Endothelial cell of umbilical vein (primary cell): ENCODE results near the gene MOB3B. TPM values are rescaled to one million over a fixed set of nuclear protein-coding genes. Genes with fewer than 3 reads are reported as not detected.

ENCODE experiments used
- BruUV-seq: library from RNA; stranded (reverse); fragments of 400-500 nt; replicated peaks from 2 replicates; lab custom pipeline; 2021; lab: Mats Ljungman, UMichigan
- CTCF ChIA-PET: fragments of 300-600, 350-600 bp; sonication (Branson Sonifier 250); formaldehyde crosslinking; loops from one replicate; lab custom pipeline; 2021; ENCODE audit warnings: antibody characterized with exemption, inconsistent platforms; lab: Charles Lee
- POLR2A ChIA-PET: fragments of 300-600, 350-600 bp; sonication (Branson Sonifier 250); formaldehyde crosslinking; loops from one replicate; lab custom pipeline; 2021; ENCODE audit warnings: antibody characterized with exemption, inconsistent platforms; lab: Charles Lee
- DNase-seq: peaks from one replicate; pipeline ENCODE4 v3.0.0-alpha.2; 2011; ENCODE audit warnings: low read depth, low spot score
- FAIRE-seq: peaks from 2 replicates; lab custom pipeline; 2011; peaks lifted over from hg19 to GRCh38; lab: Jason Lieb, UNC
- H2AFZ ChIP-seq: 2 replicates; pipeline ENCODE4 v1.6.0; 2012; ENCODE audit warnings: low read depth, low read length, control low read depth, inconsistent platforms
- H3K27ac ChIP-seq: 2 replicates; pipeline ENCODE4 v1.5.1; 2011; ENCODE audit warnings: low read depth, mild to moderate bottlenecking, control low read depth, low read length, moderate library complexity; ENCODE audit not compliant: insufficient read depth
- H3K27me3 ChIP-seq, 2 experiments: 2 replicates each; pipeline versions ENCODE4 v1.6.0 to v1.6.1; 2011; ENCODE audit warnings: low read length in 2 of 2, mixed read lengths in 1 of 2; ENCODE audit not compliant: control insufficient read depth in 2 of 2, insufficient read depth in 2 of 2
- H3K36me3 ChIP-seq, 2 experiments: 2 replicates in 1 of 2; 3 replicates in 1 of 2; pipeline ENCODE4 v1.5.1; 2011; ENCODE audit warnings: low read length in 2 of 2, mild to moderate bottlenecking in 1 of 2, moderate library complexity in 1 of 2; ENCODE audit not compliant: control insufficient read depth in 2 of 2, insufficient read depth in 2 of 2; ENCODE audit errors: extremely low read depth in 1 of 2
- H3K4me1 ChIP-seq: 3 replicates; pipeline ENCODE4 v1.5.1; 2011; ENCODE audit warnings: mild to moderate bottlenecking, low read length; ENCODE audit not compliant: control insufficient read depth, insufficient read depth; ENCODE audit errors: extremely low read depth
- H3K4me2 ChIP-seq: 2 replicates; pipeline ENCODE4 v1.6.1; 2011; ENCODE audit warnings: low read length, control low read depth, mixed read lengths; ENCODE audit not compliant: insufficient read depth
- H3K4me3 ChIP-seq, 3 experiments: fragments of 200-600 bp in 1 of 3; sonication (generic), shearing (Covaris generic) in 1 of 3; replicated peaks in 1 of 3; 2 replicates each; pipeline ENCODE4 v1.5.1; 2011 to 2016; ENCODE audit warnings: control low read depth in 3 of 3, low read length in 3 of 3, mild to moderate bottlenecking in 2 of 3, inconsistent platforms in 1 of 3, low read depth in 1 of 3, moderate library complexity in 1 of 3; ENCODE audit not compliant: insufficient read depth in 1 of 3
- H3K79me2 ChIP-seq: 2 replicates; pipeline ENCODE4 v1.6.0; 2012; ENCODE audit warnings: low read length, inconsistent platforms; ENCODE audit not compliant: control insufficient read depth, insufficient read depth
- H3K9ac ChIP-seq: replicated peaks from 2 replicates; pipeline ENCODE3; 2011; ENCODE audit warnings: low read length, control low read depth; ENCODE audit not compliant: insufficient read depth; ENCODE audit errors: extremely low read depth
- H3K9me1 ChIP-seq: replicated peaks from 3 replicates; pipeline ENCODE4 v1.6.0; 2011; ENCODE audit warnings: mild to moderate bottlenecking, low read length; ENCODE audit not compliant: control insufficient read depth, insufficient read depth; ENCODE audit errors: extremely low read depth
- H3K9me3 ChIP-seq: replicated peaks from 2 replicates; pipeline ENCODE4 v1.5.1; 2012; ENCODE audit warnings: low read length, inconsistent platforms; ENCODE audit not compliant: control insufficient read depth, insufficient read depth
- H4K20me1 ChIP-seq: replicated peaks from 2 replicates; pipeline ENCODE3; 2011; ENCODE audit warnings: mild to moderate bottlenecking, low read length; ENCODE audit not compliant: control insufficient read depth, insufficient read depth; ENCODE audit errors: extremely low read depth
- CTCF ChIP-seq, 2 donors: IDR thresholded peaks; 1 replicate in 1 of 2; 2 replicates in 1 of 2; pipeline ENCODE4 v1.5.1; 2011; ENCODE audit warnings: low read length in 2 of 2, mild to moderate bottlenecking in 2 of 2, moderate library complexity in 2 of 2, control low read depth in 1 of 2, inconsistent platforms in 1 of 2, low read depth in 1 of 2; ENCODE audit not compliant: insufficient read depth in 1 of 2; ENCODE audit errors: extremely low read depth in 1 of 2
- EZH2 ChIP-seq: IDR thresholded peaks from 2 replicates; pipeline ENCODE4 v1.6.1; 2012; ENCODE audit warnings: borderline replicate concordance, low read depth, mild to moderate bottlenecking, moderate library complexity, low read length, inconsistent platforms; ENCODE audit not compliant: severe bottlenecking
- FOS ChIP-seq: IDR thresholded peaks from 2 replicates; pipeline ENCODE4 v1.6.1; 2011; ENCODE audit warnings: mild to moderate bottlenecking, low read length, moderate library complexity, borderline replicate concordance; ENCODE audit not compliant: insufficient read depth
- GATA2 ChIP-seq: IDR thresholded peaks from 2 replicates; pipeline ENCODE4 v1.7.0; 2011; ENCODE audit warnings: low read depth, mild to moderate bottlenecking, moderate library complexity, mixed read lengths, low read length; ENCODE audit not compliant: insufficient read length, insufficient read depth
- JUN ChIP-seq: IDR thresholded peaks from 2 replicates; pipeline ENCODE4 v1.6.1; 2011; ENCODE audit warnings: borderline replicate concordance, low read depth; ENCODE audit not compliant: insufficient read length, insufficient read depth
- MAX ChIP-seq: IDR thresholded peaks from 2 replicates; pipeline ENCODE4 v1.6.1; 2011; ENCODE audit not compliant: insufficient read depth, insufficient read length
- MYC ChIP-seq: IDR thresholded peaks from one replicate; pipeline ENCODE4 v1.6.1; 2011; ENCODE audit warnings: mild to moderate bottlenecking, low read depth, low read length
- POLR2A ChIP-seq: IDR thresholded peaks from 2 replicates; pipeline ENCODE4 v1.6.1; 2012; ENCODE audit warnings: low read depth, mild to moderate bottlenecking, control low read depth, low read length
- POLR2AphosphoS5 ChIP-seq: IDR thresholded peaks from 2 replicates; pipeline ENCODE4 v1.6.1; 2012; ENCODE audit warnings: low read depth, mild to moderate bottlenecking, control low read depth, low read length, moderate library complexity; ENCODE audit not compliant: insufficient read depth
- dilution Hi-C: fragments of 300-500 bp; cut with MboI; formaldehyde crosslinking; loops from one replicate; pipeline ENCODE4 v1.15.0; 2019; ENCODE audit warnings: low sequenced_read_pairs; ENCODE audit not compliant: extremely low pct_ligation_motif_present
- intact Hi-C: fragments of 100-400 bp; cut with micrococcal nuclease; formaldehyde crosslinking; loops from one replicate; pipeline ENCODE4 v1.10.0; 2022
- polyA plus RNA-seq, 4 experiments: library from polyadenylated mRNA; depleted of rRNA in 3 of 4; stranded (reverse) in 3 of 4; unstranded in 1 of 4; fragments of >200 nt; gene quantifications; 2 replicates each; pipeline versions ENCODE4 v1.2.1 to v1.2.3, GENCODE V29; 2011 to 2012; ENCODE audit warnings: missing spikeins in 1 of 4
- total RNA-seq: library from RNA; stranded (reverse); gene quantifications from 2 replicates; pipeline ENCODE4 v1.2.3, GENCODE V29; 2021

MOB3B gene
- total and polyA plus RNA-seq, 2 donors (not counting 3 experiments of a cell fraction or from before 2014, with no cell fraction given): 0.03 TPM; not detected in 1

GRCh38 chr9:27485158-27485557 lies 44.5 kb downstream of the MOB3B start:
- intact Hi-C loops (no loop called here), dilution Hi-C loops (no loop called here)
- Histone ChIP-seq H3K4me1 (no peaks in the 10 kb centered on the region), H3K9me1 (no peaks in the 10 kb centered on the region), H3K27ac (no peak overlapping the region), H2AFZ (no peak overlapping the region), H3K36me3 (no peaks in the 10 kb centered on the region), H4K20me1 (no peaks in the 10 kb centered on the region), H3K9ac (no peak overlapping the region), H3K4me3 (no peak overlapping the region), H3K9me3 (no peaks in the 10 kb centered on the region), H3K27me3 (no peaks in the 10 kb centered on the region), H3K4me2 (no peak overlapping the region), H3K79me2 (no peaks in the 10 kb centered on the region)
- ChIA-PET CTCF (interaction anchor here (1.4 kb wide), 1 partner anchor 152 kb away, joined by 3 read pairs; no protein-coding TSS in a partner anchor), POLR2A (no interaction called here)
- TF ChIP-seq MAX (no peak), EZH2 (no peak), FOS (no peak), JUN (no peak), MYC (no peak), POLR2AphosphoS5 (no peak), CTCF (IDR thresholded peaks at IDR 0.05; ENCODE audit: extremely low read depth in 1 of 2, insufficient read depth in 1 of 2, low read depth in 1 of 2, low read length in 2 of 2) (no peak), GATA2 (no peak), POLR2A (no peak)
- no TSS peak for BruUV-seq
- FAIRE-seq: no peak
- DNase-seq: no peak
